ENCODE results near the gene PPID. TPM values are rescaled to one million over a fixed set of nuclear protein-coding genes. Genes with fewer than 3 reads are reported as not detected.

PPID gene
- total and polyA plus RNA-seq, 2 of the 13 experiments (the other 11 are each of a cell fraction or from before 2014, with no cell fraction given): 15.4 to 63.4 TPM

DNA sequence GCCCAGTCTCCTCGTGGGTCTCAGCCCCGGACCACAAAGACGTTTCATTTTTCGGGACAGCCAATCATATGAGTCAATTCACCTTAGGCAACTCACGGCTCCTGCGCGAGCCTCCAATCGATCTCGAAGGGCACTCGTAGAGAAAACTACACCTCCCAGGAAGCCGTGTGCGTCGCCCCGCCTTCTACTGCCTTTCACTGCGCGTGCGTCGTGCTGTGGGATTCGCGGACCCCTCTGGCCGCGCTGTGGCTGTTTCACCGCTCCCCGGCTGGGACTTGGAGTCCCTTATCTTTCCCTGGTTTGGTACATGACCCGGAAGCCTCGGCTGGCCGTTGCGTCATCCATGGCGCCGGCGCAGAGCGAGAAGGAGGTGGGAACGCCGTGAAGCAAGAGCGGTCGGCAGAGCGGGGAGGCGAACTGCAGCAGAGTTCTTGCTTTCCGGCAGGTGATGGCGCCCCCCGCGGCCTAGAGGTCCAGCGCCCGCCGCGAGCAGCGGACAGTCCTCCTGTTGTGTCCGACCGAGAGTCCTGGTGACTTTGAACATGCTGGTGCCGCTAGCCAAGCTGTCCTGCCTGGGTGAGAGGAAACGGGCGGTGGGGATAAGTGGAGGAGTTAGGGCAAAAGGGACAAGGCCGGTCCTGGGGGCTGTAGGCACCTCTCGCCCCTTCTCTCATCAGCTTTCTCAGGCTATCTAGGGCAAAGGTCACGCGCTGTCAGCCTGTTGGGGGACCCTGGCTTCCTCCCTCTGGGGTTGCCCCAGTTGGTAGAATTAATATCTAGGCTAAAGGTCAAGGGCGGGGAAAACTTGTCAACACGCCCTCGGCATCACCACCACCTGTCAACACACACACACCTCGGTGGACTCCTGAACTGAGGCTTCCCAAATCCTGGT is 51.0 kb downstream of the PPID start, which contains the start of gene ETFDH (continued):
- TF ChIP-seq CENPBD1 (CRISPR knock-in tag; IDR thresholded peaks at IDR 0.05; ENCODE audit: borderline replicate concordance, low read depth) (no peak), ZNF543 (CRISPR knock-in tag; IDR thresholded peaks at IDR 0.05) (no peak), KMT2A (CRISPR knock-in tag; IDR thresholded peaks at IDR 0.05) (peak; percentile 82), TBX3 (IDR thresholded peaks at IDR 0.05; ENCODE audit: borderline replicate concordance) (peak; percentile 25; the same call in 1 of the 2 replicates), GABPA (IDR thresholded peaks at IDR 0.05; ENCODE audit: low read depth, low read length) (peak; percentile 54; the same call in 1 of the 2 replicates), GABPA (CRISPR knock-in tag; IDR thresholded peaks at IDR 0.05; ENCODE audit: low read depth) (peak; percentile 89), MED13 (CRISPR knock-in tag; IDR thresholded peaks at IDR 0.05) (peak; percentile 37; the same call in 1 of the 2 replicates), ZNF737 (CRISPR knock-in tag; IDR thresholded peaks at IDR 0.05; ENCODE audit: borderline replicate concordance) (no peak), ZNF644 (CRISPR knock-in tag; IDR thresholded peaks at IDR 0.05; ENCODE audit: low read depth) (peak; percentile 61; the same call in 1 of the 2 replicates), CHD2 (IDR thresholded peaks at IDR 0.05; ENCODE audit: low read depth, low read length) (peak; percentile 82)
- TF ChIP-seq, protein P1, sequence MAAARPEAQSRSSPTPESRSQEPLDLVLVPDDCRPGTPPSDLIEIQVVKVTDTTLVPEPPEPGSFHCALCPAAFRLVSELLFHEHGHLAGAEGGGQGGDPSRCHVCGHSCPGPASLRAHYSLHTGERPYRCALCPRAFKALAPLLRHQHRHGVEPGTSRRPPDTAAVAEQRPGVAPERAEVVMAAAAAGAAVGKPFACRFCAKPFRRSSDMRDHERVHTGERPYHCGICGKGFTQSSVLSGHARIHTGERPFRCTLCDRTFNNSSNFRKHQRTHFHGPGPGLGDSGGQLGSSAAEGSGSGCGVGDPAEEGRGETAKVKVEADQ (CRISPR knock-in tag; IDR thresholded peaks at IDR 0.05; ENCODE audit: borderline replicate concordance): peak; percentile 89
- TF ChIP-seq, protein P2, sequence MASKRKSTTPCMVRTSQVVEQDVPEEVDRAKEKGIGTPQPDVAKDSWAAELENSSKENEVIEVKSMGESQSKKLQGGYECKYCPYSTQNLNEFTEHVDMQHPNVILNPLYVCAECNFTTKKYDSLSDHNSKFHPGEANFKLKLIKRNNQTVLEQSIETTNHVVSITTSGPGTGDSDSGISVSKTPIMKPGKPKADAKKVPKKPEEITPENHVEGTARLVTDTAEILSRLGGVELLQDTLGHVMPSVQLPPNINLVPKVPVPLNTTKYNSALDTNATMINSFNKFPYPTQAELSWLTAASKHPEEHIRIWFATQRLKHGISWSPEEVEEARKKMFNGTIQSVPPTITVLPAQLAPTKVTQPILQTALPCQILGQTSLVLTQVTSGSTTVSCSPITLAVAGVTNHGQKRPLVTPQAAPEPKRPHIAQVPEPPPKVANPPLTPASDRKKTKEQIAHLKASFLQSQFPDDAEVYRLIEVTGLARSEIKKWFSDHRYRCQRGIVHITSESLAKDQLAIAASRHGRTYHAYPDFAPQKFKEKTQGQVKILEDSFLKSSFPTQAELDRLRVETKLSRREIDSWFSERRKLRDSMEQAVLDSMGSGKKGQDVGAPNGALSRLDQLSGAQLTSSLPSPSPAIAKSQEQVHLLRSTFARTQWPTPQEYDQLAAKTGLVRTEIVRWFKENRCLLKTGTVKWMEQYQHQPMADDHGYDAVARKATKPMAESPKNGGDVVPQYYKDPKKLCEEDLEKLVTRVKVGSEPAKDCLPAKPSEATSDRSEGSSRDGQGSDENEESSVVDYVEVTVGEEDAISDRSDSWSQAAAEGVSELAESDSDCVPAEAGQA (IDR thresholded peaks at IDR 0.05; ENCODE audit: low read depth): peak; percentile 75; the same call in 1 of the 2 replicates
- TF ChIP-seq, protein P2 (CRISPR knock-in tag; IDR thresholded peaks at IDR 0.05; ENCODE audit: borderline replicate concordance): no peak

Measured in HepG2 (cell line).